HG02852 (cell line): Measurements from ENCODE around the gene CMIP.

ENCODE experiments used
- ATAC-seq: cut with Tn5 transposase; IDR thresholded peaks from one replicate; pipeline ENCODE4 v1.9.1; 2021; ENCODE audit warnings: mild to moderate bottlenecking, moderate library complexity; ENCODE audit not compliant: unreplicated experiment

CMIP gene

GRCh38 chr16:81599034-81599744 is 154.6 kb downstream of the CMIP start:
- ATAC-seq, result no peak

- ATAC-seq, result no peak
Observed at GRCh38 chr16:81600275-81600674, 155.7 kb downstream of the CMIP start.

- ATAC-seq, result no peak
Observed at GRCh38 chr16:81601008-81601428, 156.4 kb downstream of the CMIP start.

GRCh38 chr16:81601601-81602255 is 157.1 kb downstream of the CMIP start:
- ATAC-seq, result no peak

DNA sequence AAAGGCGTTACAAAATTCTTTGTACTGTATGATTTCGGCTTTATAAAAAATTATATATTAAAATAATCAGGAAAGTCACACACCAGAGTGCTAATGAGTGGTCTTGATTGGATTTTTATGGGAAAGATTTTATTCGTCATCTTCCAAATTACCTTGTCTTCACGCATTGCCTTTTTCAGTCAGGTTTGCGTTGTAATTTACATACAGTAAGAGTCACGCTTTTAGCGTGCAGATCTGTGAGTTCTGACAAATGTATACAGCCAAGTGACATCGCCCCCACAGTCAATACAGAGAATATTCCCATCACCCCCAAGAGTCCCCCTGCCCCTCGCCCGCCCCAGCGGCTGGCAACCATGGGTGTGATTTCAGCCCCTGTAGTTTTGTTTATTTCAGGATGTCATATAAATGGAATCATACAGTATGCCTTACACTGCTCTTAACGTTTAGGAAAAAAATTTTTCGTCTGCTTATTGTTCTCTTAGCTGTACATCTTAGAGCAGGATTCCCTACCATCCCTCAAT is 157.7 kb downstream of the CMIP start:
- ATAC-seq, result no peak

- ATAC-seq, result no peak
Observed at GRCh38 chr16:81602792-81603191, 158.2 kb downstream of the CMIP start.

- ATAC-seq, result no peak
Observed at GRCh38 chr16:81604960-81605383, 160.4 kb downstream of the CMIP start.

GRCh38 chr16:81606039-81606438 is 161.4 kb downstream of the CMIP start:
- ATAC-seq, result no peak

- no peak for ATAC-seq
Observed at GRCh38 chr16:81607006-81607405, 162.4 kb downstream of the CMIP start.

DNA sequence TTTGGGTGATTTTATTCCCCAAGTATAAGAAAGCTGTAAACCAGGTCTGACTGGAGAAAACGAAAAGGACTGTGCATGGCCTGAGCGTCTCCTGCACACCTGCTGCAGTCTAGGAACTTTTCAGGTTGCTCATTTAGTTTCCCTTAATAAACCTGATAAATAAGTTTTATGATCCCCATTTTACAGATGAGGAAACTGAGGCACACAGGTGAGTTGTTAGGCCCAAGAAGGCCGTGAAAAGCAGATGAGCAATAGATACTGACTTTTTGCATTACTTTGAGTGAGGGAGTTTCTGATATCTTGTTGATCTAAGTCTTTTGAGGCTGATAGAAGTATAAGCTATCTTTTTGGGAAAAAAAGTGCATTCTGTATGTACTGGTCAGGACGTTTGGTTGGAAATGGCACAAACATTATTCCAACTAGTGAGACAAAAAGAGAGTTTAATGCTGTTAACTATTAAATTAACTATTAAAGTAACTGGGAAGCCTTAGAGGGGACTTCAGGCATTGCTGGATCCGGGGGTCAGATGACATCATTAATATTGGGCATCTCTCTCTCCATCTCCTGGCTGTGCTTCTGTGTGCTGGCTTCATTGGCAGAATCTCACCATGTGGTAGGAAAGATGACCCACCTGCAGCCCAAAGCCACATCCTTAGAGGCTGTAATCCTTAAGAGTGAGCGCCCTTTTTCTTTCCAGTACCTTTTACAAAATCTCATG is 163.4 kb downstream of the CMIP start:
- ATAC-seq, result no peak

DNA sequence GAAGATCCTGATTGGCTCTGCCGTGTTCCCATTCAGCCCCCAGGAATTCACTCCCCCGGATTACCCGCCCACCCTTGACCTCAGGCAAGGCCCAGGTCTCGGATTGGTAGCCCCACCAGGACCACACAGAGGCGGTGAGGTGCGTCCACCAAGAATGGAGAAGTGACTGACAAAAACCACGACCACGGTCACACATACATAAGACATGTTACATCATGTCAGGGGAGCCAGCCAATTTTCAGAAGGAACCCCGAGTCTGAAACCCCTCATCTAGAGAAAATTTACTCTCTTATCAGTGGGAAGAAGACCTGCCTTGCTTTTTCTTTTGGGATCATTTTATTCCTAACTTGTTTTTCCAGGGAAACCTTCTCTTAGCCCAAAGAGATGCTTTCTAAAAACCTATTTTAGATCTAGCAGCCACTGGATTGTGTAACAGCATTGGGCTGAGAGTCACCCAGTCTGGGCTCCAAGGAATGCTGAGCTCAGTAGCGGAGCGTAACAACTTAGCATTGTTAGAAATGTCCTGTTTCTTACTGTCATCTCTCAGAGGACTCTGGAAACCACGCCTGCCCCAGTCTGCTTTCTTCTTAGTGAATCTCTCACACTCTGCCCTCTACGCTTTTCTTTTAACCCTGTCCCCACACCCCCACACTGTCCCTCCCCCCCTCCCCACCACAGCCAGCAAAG is 164.1 kb downstream of the CMIP start:
- ATAC-seq, result no peak

DNA sequence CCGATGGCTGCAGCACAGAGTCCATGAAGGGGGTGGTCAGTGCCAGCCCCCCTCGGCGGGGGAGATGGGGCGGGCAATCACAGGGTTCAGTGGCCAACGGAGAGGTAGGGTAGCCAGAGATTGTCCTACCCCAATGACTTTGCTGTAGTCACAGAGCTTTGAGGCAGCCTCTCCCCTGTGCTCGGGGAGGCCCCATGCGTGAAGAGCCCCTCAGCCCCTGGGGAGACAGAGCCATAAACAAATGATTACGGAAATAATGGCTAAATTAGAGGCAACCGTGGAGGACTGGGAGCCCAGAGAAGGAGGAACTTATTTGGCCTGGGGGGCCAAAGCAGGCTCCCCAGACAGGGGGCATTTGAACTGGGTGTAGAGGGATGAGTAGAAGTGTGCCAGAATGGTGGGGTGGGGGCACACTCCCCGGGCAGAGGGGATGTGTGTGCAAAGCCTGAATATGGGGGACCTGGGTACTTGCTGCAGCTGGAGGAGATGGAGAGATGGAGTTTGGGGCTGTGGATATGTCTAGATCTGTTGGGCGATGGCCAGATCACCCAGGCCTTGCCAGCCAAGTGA is 164.8 kb downstream of the CMIP start:
- ATAC-seq, result no peak

DNA sequence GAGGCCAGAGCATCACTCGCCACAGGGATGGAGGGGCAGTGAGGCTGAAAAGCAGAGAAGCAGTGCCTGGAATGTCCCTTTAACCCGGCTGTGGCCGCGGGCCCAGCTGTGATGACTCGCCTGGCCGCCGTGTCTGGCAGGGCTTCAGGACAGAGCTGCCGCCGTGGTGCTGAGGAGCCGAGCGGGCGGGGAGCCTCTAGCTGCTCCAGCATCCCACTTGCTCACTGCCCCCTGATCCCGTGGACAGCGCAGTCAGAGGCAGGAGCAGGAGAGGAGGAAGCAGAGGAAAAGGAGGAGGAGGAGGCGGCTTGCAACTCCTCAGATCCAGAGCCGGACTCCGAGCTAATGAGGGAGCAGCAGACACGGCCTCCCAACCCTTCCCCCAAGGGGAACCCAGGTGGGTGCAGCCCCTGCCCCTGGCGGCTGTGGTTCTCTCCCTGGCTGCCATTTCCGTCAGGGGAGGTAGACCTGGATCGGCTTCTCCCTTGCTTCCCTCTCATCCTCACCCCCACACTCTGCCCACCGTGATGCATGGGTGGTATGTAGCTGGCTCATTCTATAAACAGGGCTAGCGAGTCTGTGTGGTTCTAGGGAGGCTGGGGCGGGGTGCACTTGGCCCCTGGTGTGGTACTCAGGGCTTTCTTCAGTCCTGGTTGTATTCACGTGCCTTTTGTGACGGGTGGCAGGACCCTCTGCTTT is 165.7 kb downstream of the CMIP start:
- ATAC-seq, result no peak

GRCh38 chr16:81610936-81611335 is 166.3 kb downstream of the CMIP start:
- ATAC-seq, result no peak

GRCh38 chr16:81611721-81612120 is 167.1 kb downstream of the CMIP start:
- no peak for ATAC-seq

- ATAC-seq, result no peak
Observed at GRCh38 chr16:81612351-81613163, 167.9 kb downstream of the CMIP start.

DNA sequence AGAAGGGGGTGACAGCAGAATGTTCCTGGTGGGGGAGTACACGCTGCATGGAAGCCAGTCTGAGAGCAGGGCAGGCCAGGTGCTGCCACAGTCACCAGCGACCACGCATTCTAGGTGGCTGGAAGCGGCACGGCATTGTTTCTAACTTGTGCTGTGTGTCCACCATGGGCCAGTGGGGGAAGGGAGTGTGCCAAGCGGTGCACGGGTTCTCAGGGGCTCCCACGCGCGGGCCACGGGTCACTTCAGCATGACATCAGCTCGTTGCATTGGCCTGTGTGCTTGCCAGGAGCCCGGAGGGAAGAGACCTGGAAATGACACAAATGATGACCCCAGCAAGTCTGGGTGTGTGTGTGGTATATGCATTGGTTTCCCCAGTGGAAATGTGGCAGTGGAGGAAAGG is 169.6 kb downstream of the CMIP start:
- ATAC-seq, result no peak

DNA sequence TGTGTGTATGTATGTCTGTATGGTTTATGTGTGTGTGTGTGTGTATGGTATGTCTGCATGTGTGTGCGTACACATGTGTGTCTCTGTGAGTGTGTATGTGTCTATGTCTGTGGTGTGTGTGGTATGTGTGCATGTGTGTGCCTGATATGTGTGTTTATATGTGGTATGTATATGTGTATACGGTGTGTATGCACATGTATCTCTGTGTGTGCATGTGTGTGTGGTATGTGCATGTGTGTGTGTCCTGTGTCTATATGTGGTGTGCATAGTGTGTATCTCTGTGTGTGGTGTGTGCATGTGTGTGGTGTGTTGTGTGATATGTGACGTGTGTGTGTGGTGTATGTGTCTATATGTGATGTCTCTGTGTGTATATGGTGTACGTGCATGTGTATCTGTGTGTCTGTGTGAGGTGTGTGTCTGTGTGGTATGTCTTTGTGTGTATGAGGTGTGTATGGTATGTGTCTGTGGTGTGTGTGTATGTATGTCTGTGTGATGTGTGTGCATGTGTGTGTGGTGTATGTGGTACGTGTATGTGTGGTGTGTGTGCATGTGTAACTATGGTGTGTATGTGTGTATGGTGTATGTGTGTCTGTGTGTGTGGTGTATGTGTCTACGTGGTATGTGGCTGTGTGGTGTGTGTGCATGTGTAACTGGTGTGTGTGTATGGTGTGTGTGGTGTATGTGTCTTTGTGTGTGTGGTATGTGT is 170.2 kb downstream of the CMIP start:
- ATAC-seq, result no peak

DNA sequence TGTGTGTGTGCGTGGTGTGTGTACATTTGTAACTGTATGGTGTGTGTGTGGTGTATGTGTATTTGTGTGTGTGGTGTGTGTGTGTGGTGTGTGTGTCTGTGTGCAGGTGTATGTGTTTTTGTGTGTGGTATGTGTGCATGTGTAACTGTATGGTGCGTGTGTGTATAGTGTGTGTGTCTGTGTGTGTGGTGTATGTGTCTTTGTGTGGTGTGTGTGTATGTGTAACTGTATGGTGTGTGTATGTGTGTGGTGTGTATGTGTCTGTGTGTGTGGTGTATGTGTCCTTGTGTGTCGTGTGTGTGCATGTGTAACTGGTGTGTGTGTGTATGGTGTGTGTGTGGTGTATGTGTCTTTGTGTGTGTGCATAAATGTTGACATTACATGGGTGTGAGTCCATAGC is 170.8 kb downstream of the CMIP start:
- ATAC-seq, result no peak
